Upper lobe of left lung (tissue), 4 donors: ENCODE results near the gene DPH5.

Source experiments
- CTCF ChIP-seq, 6 experiments: fragments of 450-650 bp in 4 of 6; fragments of 200-600 bp in 2 of 6; sonication (generic) in 2 of 6; IDR thresholded peaks; one replicate each; pipeline ENCODE4 v1.5.1; 2016 to 2019; ENCODE audit warnings: antibody characterized with exemption in 6 of 6
- EP300 ChIP-seq, 4 donors: sonication (generic); formaldehyde crosslinking; IDR thresholded peaks; one replicate each; pipeline ENCODE4 v1.5.1; 2017; ENCODE audit warnings: antibody characterized with exemption in 4 of 4, control low read depth in 2 of 4
- POLR2A ChIP-seq, 4 donors: fragments of 450-650 bp; IDR thresholded peaks; one replicate each; pipeline ENCODE4 v1.5.1; 2016 to 2017; ENCODE audit warnings: antibody characterized with exemption in 4 of 4, mild to moderate bottlenecking in 2 of 4
- POLR2AphosphoS5 ChIP-seq, 2 donors: sonication (generic); formaldehyde crosslinking; IDR thresholded peaks; one replicate each; pipeline ENCODE4 v1.5.1; 2017; ENCODE audit warnings: antibody characterized with exemption in 2 of 2

- TF ChIP-seq POLR2A (IDR thresholded peaks at IDR 0.05) = no peak
- TF ChIP-seq CTCF (IDR thresholded peaks at IDR 0.05) = no peak
- TF ChIP-seq EP300 (IDR thresholded peaks at IDR 0.05) = no peak
- no peak for TF ChIP-seq POLR2AphosphoS5 (IDR thresholded peaks at IDR 0.05)
These were observed 48.6 kb downstream of the DPH5 start for GRCh38 chr1:100976936-100977335.
